ENCODE measurements around the gene DPY19L1.
"Not testable (repeated sequence)": the region's sequence is repeated elsewhere in the genome, so short reads cannot be mapped to it uniquely, and the experiment has no call there.

DPY19L1 gene

DNA sequence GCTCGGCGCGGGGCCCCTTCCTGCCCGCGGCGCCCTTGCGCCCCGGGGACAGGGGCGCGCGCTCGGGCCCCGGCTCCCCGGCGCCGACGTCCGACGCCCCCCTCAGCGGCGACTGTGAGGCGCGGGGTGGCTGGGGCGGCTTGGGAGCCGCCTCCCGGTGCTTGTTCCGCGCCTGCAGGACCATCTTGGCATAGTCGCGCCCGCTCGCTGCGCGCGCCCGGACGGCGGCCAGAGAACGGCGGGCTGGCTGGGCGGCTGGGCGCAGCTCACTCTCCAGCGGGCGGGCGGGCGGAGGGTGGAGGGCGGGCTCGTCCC is at the start of gene DPY19L1:
Gene DPY19L1 (minus strand): TSS at position 275 of the 315 bp plus-strand sequence. CDS start 91 bp downstream, at position 184.
- DNase-seq = no peak

DNA sequence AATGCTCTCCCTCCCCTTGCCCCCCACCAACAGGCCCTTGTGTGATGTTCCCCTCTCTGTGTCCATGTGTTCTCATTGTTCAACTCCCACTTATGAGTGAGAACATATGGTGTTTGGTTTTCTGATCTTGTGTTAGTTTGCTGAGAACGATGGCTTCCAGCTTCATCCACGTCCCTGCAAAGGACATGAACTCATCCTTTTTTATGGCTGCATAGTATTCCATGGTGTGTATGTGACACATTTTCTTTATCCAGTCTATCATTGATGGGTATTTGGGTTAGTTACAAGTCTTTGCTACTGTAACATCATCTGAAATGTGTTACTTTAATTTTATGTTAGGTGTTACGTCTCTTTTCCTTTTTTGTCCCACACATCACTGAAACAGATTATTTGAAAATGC is 42.2 kb upstream of the DPY19L1 start:
- DNase-seq = not testable (repeated sequence)

DNA sequence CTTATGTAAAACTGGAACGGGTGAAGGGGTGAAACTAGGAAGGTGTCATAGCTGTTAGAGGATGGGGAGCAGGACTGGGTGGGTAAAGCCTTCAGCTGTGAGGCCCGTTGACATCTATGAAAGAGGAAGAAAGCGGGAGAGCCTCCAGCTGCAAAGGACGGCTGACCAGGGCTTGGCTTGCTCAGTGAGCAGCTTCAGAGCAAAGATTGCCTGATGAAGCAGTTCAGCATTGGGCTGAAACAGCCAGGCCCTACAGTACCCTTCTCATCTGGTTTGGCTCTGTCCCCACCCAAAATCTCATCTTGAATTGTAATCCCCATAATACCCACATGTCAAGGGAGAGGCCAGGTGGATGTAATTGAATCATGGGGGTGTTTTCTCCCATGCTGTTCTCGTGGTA is 36.7 kb upstream of the DPY19L1 start:
- not testable (repeated sequence) for DNase-seq

DNA sequence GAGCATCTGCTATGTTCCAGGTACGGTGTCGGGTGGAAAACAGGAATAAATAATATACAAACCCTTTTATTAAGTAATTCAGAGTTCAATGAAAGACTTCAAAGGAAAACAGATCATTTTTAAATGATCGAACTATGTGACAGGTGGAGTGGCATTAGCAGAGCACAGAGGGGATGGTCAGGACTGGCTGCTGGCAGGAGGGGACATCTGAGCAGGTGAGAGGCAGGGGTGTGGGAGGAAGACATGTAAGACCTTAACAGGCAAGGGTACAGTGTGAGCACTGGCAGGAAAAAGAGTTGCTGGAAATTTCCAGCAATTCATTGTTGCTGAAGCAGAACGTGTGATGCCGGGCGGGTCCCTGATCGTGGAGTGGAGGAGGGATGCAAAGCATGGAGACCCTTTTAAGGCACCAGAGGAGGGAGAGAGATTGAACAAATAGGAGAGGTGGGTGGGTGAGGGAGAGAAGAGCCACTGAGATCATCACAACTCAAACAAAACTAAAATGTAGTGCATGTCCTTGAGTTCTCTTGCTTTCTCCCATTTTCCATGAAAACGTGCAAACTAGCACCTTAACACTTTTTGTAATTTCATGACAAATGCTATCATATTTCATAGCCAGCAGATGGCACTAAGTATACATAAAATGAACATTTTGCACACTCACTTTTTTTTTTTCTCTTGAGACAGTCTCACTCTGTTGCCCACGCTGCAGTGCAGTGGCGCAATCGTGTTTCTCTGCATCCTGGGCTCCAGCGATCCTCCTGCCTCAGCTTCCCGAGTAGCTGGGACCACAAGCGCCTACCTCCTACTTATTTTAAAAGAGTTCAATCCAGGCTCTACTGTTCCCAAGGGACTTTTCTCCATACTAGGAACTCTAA is 35.9 kb upstream of the DPY19L1 start:
- peak; percentile 61 for DNase-seq

DNA sequence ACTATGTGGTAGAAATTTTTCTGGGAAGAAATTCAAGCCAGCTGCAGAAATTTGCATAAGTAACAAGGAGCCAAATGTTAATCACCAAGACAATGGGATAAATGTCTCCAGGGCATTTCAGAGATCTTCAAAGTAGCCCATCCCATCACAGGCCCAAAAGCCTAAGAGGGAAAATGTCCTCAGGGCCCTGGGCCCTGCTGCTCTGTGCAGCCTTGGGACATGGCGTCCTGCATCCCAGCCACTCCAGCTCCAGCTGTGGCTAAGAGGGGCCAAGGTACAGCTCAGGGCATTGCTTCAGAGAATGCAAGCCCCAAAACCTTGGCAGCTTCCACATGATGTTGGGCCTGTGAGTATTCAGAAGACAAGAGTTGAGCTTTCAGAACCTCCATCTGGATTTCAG is 31.8 kb upstream of the DPY19L1 start:
- not testable (repeated sequence) for DNase-seq

DNA sequence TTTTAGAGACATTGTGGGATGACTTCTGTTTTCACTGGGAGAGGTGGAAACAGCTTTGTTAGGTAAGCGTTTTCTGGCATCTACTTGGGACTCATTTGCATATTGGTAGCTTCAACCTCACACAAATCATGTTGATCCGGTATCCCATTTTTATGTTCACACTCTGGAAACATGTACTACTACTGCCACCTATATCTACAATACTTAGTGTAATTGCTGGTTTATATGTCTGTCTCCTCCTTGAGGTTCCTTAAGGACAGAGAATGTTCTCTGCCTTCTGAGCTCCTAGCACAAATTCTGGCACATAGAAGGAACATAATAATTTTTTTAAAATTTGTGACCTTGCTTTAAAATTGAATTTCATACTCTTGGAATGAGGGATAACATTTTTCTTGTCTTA is 28.1 kb upstream of the DPY19L1 start:
- DNase-seq = not testable (repeated sequence)

DNA sequence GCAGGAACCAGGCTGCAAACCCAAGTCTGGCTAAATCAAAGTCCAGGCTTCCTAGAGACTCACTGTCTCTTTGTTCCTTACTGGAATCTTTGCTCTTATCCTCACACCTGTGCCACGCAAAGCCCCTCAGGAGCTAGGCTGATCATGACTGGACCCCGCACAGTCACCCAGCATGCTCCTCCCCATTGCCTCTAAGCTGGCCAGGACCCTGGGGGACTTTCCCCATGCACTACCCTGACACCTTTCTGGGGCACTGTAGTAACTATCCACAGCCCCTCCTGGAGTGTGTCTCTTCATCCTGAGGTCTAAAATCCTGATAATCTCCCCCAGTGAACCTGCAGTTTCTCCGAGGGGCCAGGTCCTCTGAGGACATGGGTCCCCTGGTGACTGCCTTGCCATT is 21.3 kb upstream of the DPY19L1 start:
- DNase-seq = not testable (repeated sequence)

DNA sequence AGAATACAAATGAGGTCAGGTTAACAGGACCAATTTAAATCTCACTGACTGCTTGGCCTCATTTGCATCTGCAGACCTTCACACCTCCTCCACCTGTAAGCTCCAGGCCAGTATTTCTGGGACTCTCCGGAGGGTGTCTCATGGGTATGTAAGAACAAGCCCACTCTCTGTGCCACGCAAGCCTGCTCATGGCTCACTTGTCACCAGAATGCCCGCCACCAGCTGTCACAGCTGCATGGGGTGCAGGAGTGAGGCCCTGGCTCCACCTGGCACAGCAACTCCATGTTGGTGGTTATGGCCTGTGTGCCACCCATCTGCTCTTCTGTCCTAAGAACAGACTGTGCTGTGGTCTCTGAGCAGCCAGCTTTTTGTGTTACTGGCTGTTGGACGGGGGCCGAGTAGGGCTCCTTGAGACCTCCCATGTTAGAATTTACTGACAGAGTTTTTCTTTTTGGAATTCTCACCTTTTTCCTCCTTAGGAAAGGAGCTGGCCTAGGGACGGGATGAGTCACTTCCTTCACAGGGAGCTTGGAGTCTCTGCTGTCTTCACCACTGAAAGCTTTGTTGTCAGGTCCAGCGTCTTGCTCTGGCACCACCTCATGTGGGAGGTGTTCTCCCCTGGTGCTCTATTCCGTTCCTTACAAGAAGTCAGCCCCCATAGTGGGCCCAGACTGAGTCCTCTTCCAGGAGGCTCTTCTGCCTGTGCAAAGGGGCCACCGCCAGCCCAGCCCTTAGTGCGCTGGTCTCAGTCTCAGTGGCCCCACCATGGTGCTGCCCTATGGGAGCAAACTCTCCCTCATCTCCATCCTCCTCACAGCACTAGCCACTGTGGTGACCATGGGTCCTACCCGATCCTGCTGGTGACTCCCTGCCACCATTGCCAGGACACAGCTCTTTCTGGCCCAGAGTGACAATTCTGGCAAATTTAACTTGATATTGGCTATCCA is 20.5 kb upstream of the DPY19L1 start:
- DNase-seq = peak; percentile 66

DNA sequence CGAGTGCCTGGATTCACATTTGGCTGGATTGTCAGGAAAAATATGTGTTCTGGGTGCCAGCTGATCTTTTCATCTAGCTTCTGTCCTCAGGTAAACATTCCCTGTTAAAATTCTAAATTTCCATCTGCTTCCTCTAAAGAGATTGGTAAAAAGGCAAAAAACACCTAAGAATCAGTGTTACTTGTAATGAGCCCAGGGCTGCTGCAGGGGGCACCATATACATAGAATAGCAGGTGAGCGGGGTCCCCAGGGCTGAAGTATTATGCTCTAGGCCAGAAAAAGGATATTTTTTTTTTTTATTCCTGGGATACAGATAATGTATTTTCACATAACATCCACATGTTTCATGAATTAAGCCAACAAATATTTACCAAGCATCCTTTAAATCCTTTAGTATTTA is 18.4 kb upstream of the DPY19L1 start:
- peak; percentile 5 for DNase-seq

DNA sequence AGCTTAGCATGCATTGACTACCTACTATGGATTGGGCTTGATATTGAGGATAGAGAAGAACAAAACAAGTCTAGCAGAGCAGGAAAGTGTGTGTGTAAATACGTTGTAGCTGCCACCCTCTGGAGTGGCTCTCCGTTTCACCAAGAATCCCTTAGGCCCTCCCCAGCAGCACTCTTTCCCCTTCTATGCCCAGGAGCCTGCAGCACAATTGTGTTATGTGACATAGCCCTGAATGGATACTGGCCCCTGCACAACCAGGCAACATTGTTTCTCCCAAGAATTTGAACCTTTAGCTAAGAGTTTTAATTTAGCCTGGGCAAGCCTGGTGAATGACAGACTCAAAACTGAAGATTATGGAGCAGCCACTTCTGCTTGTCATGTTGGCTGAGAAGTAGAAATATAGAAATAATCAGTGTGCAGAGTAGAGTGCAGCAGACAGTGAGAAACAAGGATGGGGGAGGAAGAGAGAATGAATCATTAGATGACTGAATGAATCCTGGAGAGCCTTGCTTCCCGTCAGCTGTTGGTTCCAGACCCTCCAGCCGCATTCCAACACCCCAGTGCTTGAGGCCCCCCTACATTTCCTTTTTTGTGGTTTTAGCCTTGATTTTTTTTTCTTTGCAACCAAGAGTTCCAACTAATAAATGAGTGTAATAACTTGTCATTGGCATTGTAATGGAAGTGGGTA is 16.3 kb upstream of the DPY19L1 start:
- DNase-seq = not testable (repeated sequence)

DNA sequence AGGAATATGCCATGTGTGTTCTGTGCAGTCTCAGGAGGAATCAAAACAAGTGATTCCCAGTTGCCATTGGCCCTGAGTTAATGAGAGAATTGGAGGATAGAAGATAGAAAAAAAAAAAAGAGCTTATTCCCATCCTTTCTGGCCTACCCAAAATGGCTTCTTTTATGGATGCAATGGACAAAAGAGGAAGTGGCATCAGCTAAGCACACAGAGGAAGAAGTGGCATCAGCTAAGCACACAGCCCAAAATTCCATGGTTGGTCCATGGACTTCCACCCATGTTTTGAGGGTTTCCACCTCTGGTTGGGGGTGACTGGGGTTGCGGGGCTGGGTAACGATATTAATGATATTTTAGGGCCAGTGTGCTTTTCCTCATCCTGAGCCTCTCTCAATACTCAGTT is 11.1 kb upstream of the DPY19L1 start:
- DNase-seq = not testable (repeated sequence)

DNA sequence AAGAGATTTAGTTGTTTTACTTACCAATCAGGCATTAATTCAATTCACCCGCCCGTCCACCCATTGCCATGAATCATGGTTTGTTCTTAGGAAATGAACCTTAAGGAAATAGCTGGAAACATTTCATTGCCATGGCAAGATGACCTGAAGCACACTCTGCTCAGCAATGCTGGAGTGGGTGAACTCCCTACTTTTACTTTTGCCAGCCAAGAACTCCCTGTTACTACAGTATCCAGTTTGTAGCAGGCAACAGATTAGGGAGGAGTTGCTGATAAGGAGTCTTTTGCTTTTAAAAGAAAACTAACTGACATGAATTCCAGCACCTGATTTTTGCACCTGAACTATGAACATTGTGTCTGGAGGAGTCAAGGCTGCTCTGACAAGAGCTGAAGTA is 10.6 kb upstream of the DPY19L1 start:
- not testable (repeated sequence) for DNase-seq

DNA sequence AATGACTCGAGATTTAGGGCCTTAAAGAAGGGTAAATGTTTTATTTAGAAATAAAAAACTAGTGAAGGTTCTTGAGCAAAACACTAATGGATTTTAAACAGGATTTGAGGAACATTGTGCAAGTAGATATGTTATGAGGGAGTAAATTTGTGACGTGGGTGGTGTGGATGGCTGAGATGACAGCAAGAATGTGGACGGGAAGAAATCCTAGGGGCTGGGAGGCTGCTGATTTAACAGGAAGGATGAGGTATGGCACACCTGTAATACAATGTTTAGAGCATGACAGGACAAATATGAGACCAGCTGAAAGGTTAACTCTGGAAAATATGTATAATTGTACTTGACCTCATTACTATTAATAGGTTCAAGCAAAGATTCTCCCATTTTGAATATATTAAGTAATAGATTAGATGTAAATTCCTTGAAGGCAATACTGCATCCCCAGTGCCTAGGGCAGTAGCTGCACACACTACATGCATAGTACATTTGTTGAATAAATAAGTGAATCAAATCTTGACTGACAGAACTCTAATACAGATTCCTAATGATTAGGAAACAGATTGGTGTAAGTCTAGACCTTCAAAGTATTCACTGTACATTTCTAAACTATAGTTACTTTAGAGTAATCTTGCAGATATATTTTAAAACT is 10.1 kb upstream of the DPY19L1 start:
- not testable (repeated sequence) for DNase-seq

DNA sequence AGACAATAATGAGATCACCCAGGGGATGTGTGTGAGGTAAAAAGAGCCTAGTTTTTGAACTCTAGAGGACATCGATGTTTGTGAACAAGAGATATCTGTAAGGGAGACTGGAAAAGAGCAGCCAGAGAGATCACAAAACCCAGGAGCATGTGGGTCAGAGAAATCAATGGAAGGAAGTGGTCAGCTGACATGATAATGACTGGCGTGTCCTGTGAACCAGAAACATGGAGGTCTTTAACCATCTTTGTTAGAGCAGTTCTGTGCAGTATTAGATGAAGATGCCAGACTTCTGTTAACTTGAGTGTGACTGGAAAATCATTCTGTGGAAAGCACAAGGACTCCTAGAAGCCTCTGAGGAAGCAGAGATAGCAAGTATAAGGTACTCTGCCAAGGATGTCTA is 6.0 kb upstream of the DPY19L1 start:
- not testable (repeated sequence) for DNase-seq

DNA sequence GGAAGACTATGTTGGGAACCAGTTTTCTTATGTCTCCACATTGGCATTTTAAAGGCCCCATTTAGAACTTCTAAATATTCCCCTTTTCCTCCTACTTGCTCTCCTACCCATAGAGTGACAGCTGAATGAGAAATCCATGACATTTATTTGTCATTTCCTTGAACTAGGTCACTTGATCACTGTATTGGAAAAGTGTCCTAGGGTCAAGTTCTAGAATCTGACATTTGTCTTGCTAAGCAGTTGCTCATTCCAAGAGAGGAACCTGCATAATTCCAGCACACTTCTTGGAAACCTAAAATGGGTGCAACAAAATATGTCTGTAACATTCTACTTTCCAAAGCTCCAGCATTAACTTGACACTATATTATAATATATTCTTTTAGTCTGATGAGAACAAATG is 3.6 kb upstream of the DPY19L1 start:
- DNase-seq = no peak

DNA sequence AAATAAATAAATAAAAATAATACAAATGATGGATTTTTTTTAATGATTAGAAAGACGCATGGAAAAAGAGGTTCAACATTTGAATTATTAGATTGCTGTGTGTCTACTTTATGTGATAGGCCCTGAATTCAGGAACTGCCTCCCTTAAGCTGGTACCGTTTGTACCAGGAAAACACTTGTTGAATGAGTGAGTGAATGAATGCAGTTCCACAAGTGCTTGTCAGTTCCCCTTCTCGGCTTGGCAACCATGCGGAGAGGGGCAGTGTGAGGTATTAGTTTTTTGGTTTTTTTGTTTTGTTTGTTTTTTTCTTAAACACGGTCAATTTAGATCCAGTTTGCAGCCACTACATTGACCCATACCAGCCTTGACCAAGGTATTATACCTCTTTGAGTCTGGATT is 2.1 kb upstream of the DPY19L1 start:
- no peak for DNase-seq

DNA sequence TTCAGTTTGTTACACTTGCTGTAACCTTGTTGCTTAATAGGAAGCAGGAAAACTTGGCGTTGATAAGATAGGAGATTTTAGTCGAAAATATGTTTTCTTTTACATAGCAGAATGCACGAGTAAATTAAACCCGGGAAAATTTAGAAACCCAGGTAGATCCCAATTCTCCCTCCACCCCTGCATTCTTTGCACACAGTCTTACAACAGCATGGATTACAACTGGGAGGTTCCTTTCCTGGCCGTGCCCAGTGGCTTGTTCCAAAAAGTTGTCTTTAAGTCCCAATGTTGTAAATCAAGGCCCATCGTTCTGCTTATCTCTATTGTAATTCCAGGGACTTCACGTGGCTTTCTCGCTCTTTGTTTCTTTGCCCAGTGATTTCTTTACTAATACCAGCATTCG is 1.1 kb upstream of the DPY19L1 start:
- DNase-seq = no peak

DNA sequence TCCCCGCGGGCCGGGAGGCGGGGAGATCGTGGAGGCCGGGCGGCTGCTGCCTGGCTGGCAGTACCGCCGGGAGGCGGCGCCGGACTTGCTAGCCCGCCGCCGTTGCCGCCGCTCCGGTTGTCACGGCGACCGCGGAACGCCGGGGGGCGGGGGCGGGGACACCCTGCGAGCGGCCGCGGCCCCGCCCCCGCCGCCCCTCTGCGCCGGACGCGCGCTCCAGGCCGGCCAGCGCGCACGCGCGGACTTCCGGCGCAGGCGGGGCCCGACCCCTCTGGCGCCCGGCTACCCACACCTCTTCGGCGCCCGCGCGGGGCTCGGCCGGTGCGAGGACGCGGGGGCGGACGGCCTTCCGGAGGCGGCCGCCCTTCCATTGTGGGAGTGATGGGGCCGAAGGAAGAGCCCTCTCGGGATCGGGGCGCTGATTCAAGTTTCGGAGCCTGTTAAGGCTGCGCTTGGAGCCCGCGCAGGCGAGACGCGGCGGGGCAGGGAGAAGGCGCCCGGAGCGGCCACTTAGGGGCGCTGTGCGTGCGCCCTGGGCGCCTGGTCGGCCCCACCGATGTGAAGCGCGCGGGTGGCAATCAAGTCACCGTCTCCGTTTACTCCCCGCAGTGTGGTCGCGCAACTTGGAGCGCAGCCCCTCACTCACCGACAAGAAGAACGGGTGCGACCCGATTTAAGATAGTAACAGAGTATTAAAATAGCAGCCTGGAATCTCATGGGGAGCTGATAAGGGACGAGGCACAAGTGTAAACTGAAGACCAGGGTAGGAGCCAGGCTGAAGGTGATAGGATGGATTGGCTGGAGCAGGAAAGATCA is 449 bp upstream of the DPY19L1 start:
- DNase-seq = peak; percentile 87

DNA sequence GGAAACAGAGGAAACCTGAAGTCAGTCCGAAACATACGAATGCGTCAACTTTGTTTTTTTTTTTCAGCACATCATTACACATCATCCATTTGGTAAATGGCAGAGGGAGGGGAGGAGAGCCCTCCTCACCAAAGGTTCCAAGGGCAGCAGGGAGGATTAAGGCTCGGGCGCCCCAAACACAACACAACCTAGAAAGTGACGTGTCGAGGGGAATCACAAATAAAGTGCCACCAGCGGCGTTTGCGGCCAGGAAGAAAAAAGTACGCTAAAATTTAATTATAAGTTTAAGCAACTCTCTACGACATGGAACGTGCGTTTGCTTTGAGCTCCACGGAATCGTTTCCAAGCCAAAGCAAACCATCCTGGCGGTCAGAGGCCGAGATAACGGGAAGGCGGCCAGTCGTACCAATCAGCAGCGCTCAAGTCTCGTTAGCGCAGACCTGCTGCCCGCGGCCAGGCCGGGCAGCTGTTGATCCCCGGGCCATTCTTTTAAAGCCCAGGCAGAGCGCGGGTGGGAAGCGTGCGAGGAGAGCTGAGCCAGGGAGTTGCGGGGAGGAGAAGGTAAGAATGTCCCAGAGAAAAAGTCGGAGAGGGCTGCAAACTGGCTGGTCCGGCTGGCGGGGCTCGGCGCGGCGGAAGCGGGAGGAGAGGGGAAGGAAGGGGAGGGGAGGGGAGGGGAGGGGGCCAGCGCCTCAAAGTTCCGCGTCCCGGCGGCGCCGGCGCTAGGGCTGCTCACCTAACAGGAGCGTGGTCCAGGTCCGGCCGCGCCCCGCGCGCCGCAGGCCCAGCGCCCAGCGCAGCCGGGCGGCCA is 719 bp downstream of the DPY19L1 start:
- DNase-seq = peak; percentile 24

DNA sequence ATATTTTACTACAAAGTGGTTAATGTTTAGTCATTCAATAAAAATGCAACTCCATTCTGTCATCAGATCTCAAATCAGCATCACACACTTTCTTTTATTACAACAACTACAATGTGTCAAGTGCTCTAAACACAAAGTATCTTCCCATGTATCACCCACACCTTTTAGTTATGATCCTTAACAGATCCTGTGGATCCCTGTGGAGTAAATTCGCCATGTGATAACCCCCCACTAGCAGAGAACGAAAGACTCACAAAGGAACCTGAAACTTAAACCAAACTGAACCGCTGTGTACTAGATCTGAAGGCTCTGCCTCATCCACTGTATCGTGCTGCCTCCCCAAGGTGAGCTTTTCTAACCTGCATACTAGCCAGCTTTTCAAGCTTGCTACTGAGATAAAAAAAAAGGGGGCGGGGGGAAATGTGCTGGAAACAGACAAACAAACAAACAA is 1.7 kb downstream of the DPY19L1 start:
- peak; percentile 32 for DNase-seq

DNA sequence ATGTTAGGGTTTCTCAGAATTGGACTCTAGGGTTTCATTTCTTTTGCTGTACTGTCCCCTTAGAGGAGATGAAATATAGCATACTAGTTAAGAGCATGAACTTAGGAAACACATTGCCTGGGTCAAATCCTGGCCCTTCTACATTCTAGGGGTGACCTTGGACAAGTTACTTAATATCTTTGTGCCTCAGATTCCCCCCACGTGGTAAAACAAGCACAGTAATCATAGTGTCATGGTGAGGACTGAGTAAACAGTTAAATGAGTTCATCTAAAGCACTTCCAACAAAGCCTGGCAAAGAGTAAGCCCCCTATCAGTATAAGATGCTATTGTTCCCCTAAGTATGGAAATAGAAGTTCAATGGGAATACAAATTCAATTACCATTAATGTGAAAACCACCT is 5.1 kb downstream of the DPY19L1 start:
- no peak for DNase-seq
